IPS DF 4.7 (cell line): Measurements from ENCODE around the gene NCKAP5.

Experiments used
- DNase-seq: peaks from one replicate; pipeline ENCODE4 v3.0.0-alpha.2; 2013; ENCODE audit warnings: low spot score; ENCODE audit errors: extremely low read depth

NCKAP5 gene

DNA sequence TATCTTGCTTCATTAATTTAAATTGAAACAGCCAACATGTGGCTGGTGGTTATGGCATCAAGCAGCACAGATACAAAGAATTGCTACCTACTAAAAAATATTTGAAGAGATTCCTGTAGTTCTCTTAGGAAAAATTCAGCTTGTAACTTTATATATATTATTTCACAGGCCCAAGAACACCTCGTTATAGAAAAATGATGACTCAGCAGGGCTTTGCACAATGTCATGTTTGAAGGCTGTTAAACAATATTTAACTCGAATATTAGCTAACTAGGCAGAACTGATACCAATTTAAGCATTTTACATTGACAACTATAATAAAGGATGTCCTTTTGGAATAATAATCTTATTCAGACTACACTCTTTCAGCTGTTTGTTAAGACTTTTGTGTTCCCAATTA lies 795.9 kb downstream of the NCKAP5 start:
- DNase-seq = no peak

- DNase-seq = no peak
Observed at GRCh38 chr2:132766573-132766972, 801.7 kb downstream of the NCKAP5 start.

DNA sequence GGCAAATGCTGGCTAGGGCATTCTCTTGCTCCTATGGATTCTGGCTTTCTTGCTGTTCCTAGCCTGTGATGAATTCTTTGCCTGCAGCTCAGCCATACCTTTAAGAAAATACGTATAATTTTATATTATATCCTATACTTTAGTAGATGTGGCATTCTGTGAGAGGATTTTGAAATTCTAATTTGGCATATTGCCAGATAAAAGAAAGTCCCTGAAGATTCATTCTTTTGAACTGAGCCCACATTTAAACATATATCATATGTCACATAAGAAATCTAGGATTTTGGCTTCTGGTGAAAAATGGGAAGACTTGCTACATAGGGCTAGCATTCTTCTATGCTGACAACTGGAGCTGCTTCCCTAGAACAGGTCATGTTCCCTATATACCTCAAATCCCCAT lies 806.8 kb downstream of the NCKAP5 start:
- no peak for DNase-seq

DNA sequence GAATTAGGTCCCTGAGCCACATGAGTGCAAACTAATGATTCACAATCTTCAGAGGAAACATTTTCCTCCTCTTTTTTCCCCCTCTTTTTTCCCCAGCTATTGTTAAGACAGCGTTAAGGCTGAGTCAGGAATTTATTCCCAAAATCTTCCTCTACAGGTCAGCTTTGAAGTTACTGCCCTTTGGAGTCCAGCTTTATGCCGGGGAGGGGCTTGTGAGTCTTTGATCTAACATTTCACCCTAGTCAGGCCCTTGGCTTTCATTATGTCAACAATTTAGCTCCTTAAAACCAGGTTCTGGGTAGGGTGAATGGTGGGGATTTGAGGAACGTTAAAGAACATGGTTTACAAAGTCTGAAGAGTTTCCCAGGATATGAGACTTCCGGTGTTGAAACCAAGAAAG lies 807.3 kb downstream of the NCKAP5 start:
- DNase-seq = no peak

GRCh38 chr2:132760405-132760804 lies 807.9 kb downstream of the NCKAP5 start:
- DNase-seq = no peak

DNA sequence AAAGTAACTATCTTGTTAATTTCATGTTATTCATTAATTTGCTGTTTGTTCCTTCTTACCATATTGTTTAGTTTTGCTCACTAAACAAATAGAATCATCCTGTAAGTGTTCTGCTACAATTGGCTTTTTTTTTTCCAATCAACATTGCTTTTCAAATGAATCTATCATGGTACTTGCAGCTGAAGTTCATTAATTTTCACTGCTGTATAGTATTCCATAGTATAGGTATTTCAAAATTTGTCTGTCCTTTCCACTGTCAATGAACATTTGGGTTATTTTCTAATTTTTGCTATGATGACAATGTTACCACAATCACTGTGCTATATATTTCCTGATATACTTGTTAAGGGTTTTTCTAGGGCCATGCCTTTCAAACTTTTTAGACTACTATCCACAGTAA lies 809.3 kb downstream of the NCKAP5 start:
- no peak for DNase-seq

- DNase-seq = no peak
Observed at GRCh38 chr2:132757676-132758075, 810.6 kb downstream of the NCKAP5 start.

GRCh38 chr2:132757002-132757589 lies 811.2 kb downstream of the NCKAP5 start:
- no peak for DNase-seq

- DNase-seq = no peak
Observed at GRCh38 chr2:132754867-132755472, 813.3 kb downstream of the NCKAP5 start.

DNA sequence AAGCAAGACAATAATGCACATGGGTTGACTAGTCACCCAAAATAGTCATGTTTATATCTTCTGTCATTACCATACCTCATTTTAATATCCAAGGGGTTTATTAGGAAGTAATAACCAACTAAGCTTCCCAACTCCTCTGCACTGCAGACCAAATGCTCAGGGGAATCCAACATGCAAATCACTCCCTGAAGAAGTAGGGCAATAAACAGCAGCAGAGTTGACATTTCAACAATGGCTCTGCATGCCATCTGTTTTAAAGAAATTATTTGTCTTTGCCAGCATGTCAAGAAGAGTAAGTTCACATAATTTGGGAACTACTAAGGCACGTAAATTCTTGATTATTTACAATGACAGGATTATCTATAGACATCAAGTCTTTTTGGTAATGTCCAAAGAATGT lies 813.9 kb downstream of the NCKAP5 start:
- no peak for DNase-seq

- no peak for DNase-seq
Observed at GRCh38 chr2:132752421-132753206, 815.6 kb downstream of the NCKAP5 start.

GRCh38 chr2:132751836-132752235 lies 816.4 kb downstream of the NCKAP5 start:
- no peak for DNase-seq

GRCh38 chr2:132750606-132751005 lies 817.7 kb downstream of the NCKAP5 start:
- no peak for DNase-seq

GRCh38 chr2:132747046-132747445 lies 821.2 kb downstream of the NCKAP5 start:
- no peak for DNase-seq

- DNase-seq = no peak
Observed at GRCh38 chr2:132741754-132742153, 826.5 kb downstream of the NCKAP5 start.

DNA sequence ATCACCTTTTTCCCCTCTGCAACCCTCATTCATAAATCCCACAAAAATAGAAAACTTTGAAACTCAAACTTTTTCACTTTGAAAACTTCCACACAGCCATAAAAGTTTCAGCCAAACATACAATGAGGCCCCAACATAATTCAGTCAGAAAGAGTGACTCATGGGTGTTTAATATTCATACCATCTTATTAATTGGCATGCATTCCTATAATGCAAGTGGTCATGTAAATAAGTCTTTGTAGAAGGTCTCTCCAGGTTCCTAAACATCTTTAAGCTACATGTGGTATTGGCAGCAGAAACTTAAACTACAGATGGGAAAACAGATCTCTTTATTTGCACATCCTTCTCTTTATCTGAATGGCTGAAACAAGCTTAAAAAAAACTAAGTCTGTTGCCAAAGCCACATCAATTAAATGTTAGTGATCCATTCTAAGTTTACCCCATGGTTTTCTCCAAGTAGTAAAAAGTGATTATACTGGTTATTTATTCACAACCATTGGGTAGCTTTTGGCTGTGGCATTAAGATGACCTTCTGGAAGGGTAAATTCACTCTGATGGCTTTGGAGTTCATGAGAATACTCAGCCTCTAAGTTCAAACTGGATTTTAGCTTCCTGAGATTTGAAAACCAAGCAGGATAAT lies 828.1 kb downstream of the NCKAP5 start:
- no peak for DNase-seq

- no peak for DNase-seq
Observed at GRCh38 chr2:132738223-132738622, 830.0 kb downstream of the NCKAP5 start.

- no peak for DNase-seq
Observed at GRCh38 chr2:132736059-132736458, 832.2 kb downstream of the NCKAP5 start.

- no peak for DNase-seq
Observed at GRCh38 chr2:132734961-132735360, 833.3 kb downstream of the NCKAP5 start.

DNA sequence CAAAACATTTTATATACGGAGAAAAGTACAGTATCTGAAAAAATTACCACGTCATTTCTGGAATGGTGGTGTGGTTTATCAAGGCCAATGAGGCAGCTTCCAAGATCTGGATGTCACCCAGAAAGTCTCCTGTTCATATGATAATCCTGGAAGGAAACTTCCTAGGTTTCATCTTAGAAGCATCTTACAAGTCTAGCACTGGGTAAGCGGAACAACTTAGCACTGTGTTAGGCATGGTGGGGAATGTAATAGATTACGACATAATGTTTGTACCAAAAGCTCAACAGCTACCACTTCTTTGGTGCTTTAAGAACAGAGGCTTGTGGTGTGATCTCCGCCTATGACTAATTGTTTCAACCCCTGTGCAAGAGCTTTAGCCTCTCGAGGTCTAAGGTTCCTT lies 835.2 kb downstream of the NCKAP5 start:
- no peak for DNase-seq

DNA sequence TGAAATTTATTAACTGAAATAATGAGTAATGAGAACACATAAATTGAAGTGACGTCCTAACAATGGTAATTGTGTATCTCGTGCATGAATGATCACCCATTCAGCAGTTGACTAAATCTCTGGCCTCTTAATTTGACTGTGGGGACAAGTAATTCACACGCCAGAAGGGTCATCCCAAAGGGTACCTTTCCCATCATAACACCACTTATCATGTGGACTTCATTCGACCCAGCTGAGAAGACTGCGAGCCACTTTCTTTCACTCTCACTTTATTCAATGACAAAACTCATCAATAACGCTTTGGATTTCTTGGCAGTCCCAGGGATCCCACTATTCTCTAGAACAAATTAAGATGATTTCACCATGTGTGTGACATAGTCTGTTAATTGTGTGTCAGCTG lies 835.6 kb downstream of the NCKAP5 start:
- no peak for DNase-seq

GRCh38 chr2:132731441-132731840 lies 836.8 kb downstream of the NCKAP5 start:
- DNase-seq = no peak
